HG02798 (cell line): ENCODE results near the gene RAC2.

Experiments used
- ATAC-seq: cut with Tn5 transposase; IDR thresholded peaks from one replicate; pipeline ENCODE4 v1.9.1; 2021; ENCODE audit warnings: mild to moderate bottlenecking; ENCODE audit not compliant: unreplicated experiment, poor library complexity

The RAC2 gene

DNA sequence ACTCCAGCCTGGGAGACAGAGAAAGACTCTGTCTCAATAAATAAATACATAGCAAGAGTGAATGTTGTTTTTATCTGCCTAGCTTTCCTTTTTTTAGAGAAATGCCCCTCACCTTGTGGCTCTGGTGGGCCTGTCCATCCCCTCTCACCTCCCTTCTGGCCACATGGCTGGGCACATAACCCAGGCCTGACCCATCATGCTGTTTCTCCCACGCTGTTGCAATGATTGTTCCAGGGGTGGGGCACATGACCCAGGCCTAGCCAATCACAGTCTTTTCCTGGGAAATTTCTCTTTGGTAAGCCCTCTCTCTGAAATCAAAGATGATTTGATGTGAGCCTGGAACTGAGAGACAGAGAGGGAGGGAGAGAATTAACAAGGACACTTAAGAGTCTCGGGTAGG is 32.7 kb upstream of the RAC2 start:
- no peak for ATAC-seq

DNA sequence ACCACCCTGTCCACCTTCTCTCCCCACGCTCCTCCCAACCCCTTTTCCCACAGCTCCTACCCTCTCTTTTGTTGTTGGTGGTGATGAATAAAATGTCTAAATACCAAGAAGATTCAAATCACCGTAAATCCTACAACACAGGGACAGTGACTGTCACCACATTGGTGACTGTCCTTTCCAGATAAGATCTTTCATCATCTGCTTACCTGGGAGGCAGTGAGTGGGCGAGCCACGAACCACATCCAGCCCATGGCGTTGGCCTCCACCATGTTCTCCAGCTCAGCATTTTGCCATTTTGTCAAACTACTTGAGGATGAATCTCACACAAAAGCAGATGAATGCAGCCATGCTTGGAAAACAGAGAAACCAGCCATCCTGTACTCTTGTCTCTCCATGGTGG is 31.6 kb upstream of the RAC2 start:
- ATAC-seq, result no peak

DNA sequence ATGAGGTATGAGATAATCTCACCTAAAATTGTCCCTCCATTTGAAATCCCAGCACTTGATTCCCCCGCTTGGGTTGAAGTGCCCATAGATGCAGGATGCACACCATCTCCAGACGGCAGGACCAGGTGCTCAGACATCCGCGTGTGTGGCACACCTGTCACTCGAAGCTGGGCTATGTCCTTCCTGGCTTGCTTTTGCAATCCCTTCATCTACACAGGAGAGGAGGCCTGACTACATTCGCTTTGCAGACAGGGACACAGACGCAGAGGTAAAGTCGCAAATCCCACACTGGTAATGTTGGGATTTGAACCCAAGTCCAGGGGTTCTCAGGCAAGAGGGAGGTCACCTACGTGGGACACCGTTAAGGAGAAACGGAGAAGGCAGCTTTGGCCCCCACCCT is 31.1 kb upstream of the RAC2 start:
- no peak for ATAC-seq

DNA sequence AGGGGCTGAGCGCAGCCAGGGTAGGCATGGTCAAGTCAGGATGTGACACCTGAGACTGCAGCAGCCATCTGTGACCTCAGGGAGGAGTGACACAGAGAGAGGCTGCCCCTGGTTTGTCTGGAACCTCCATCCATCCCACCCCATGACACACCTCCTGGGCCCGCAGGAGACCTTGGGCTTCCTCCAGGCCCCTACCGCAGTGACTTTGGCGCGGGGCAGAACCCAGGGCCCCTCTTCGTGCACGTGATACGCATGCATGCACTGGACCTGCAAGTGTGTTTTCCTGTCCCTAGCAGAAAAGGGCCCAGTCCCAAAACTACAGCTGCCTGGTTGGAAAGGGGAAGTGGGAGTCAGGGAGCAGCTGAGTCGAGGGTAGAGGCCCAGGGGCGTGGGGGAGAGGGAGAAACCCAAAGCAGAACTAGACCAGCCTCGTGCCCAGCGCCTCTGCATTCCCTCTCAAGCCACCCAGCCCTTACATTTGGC is 30.4 kb upstream of the RAC2 start:
- peak; percentile 37 for ATAC-seq

DNA sequence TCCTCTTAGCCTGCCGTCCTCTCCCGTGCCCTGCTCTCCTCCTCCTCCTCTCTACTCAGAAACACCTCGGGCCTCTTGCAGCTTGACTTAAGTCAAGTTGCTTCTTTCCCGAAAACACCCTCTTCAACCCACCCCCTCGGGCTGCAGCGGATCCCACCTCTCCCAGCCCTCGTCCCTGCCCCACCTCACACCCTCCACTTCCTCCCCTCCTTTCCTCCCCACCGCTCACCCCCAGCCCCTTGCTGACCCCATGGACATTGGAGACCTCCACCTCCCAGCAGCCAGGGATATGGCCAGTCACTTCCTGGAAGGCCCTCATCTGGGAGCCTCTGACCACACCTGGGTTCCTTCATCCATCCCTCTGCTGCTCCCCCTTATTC is 29.8 kb upstream of the RAC2 start:
- no peak for ATAC-seq

DNA sequence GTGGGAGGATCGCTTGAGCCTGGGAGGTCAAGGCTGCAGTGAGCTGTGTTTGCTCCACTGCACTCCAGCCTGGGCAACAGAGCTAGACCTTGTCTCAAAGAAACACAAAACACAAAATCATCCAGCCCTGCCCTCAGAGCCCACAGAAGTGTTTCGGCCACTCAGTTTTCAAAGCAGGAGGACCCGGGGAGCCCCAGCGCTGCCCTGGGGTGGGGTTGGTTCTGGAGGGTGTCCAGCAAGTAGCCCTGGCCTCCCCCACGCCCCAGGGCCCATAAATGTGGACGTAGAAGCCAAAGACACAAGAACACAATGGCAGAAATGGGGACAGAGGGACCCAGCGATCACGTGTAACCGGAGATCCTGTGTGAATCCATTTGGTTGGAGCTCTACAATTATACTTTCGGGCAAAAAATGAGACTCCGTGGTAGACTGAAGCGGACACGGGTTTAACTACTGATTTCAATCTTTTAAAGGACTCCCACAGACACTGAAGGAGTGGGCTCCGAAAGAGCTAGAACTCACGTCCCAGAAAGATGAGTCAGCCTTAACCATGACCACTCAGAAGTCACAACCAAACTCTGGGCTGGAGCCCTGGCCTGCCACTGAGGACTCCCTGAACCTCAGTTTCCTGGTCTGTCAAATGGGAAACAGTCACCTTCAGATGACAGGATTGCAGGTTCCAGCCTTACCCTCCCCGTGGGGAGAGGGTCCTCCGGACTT is 29.2 kb upstream of the RAC2 start:
- peak; percentile 51 for ATAC-seq

DNA sequence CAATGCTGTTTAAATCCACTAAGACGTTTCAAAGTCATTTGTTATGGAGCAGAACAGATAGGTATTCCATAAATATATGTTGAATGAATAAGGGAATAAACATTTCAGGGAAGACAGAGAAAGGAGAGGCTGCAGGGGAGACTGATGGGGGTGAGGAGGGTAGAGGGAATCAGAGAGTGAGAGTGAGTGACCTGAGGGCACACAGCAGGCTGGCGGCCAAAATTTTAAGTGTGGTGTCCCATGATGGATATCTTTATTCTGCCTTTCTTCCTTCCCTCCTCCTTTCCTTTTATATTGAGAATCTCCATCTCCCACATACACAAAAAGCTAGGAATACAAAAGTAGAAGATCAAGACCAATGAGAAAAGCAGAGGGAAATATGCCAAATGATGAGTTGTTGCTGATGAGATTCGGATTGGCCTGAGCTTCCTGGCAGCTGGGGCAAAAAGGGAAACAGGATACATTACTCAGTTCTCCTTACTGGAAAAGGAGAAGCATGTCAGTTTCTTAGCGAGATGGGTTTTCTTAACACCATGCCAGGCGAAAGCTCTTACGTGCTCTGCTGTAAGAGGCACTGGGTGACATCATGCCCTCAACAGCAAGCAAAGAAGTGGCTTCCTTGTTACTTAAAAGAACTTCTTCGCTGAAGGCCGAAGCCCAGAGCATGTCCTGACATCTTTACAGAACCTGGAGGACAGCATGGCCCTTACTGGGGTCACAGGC is 27.0 kb upstream of the RAC2 start:
- ATAC-seq, result no peak

DNA sequence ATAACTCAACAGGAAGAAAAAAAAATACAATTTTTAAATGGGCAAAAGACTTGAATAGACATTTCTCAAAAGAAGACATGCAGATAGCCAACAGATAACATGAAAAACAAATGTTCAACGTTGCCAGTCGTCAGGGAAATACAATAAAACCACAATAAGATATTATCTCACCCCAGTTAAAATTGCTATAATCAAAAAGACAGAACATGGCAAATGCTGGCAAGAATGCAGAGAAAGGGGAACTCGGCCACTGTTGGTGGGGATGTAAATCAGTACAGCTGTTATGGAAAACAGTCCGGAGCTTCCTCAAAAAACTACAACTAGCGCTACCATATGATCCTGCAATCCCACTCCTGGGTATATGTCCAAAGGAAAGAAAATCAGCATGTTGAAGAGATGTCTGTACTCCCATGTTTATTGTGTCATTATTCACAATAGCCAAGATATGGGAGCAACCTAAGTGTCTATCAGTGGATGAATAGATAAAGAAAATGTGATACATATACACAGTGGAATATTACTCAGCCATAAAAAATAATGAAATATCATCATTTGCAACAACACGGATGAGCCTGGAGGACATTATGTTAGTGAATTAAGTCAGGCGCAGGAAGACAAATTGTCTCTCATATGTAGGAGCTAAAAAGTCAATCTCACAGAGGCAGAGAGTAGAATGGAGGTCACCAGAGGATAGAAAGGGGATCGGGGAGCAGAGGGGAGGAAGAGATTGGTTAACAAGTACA is 26.0 kb upstream of the RAC2 start:
- ATAC-seq, result no peak

DNA sequence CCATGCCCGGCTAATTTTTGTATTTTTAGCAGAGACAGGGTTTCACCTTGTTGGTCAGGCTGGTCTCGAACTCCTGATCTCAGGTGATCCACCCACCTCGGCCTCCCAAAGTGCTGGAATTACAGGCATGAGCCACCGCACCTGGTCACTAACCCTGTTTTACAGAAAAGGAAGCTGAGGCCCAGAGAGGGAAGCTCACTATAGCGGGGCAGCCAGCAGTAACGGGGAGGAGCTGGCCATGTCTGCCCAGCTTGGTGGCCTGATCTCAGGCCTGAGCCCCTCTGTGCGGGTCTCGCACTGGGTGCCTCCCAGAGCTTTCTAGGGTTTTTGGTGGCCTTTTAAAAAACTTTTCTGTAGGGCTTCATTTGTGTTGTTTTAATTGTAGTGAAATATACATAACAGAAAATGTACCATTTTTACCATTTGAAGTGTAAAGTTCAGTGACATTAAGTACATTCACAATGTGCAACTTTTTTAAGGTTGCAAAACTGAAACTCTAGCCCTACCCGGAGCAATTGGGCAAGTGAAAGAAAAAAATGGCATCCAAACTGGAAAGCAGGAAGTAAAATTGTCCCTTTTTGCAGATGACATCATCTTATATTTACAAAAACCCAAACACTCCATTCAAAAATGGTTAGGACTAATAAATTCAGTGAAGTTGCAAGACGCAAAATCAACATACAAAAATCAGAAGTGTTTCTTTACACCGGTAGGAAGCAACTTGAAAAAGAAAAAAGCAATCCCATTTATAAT is 23.8 kb upstream of the RAC2 start:
- ATAC-seq, result no peak

DNA sequence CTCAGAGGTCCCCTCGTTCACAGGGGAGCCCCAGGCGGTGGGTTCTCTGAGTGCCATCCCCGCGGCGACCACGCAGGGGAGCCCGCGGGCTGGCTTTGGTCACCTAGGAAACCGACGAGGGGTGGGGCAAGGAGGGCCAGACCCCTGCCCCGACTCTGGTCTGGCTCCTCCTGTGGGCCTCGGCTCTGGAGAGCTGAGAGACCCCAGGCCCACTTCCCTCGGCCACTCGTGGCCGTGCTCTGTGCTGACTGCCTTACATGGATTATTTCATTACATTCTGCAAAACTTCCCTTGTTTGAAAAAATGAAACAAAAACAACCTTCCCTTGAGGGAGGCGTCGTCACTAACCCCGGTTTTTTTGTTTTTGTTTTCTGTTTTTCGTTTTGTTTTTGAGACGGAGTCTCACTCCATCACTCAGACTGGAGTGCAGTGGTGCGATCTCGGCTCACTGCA is 23.1 kb upstream of the RAC2 start:
- peak; percentile 88 for ATAC-seq

DNA sequence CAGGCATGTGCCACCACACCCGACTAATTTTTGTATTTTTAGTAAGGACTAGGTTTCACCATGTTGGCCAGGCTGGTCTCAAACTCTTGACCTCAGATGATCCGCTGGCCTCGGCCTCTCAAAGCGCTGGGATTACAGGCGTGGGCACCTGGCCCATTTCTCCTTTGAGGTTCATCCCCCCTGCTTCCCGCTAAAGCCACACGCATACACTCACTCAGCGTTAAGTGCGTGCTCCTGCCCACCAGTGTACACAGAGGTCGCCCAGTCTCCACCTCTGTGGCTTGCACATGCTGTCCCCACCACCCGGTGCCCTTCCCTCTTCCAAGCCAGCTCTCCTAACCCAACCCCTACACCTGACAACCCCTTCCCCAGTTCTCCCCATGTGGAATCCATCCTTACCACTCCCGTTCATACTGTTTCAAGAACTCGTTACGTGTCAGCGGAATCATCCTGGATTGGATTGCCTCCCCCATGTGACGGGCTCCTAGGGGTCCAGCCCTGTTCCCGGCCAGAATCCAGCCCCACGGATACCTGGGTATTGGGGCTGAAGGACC is 22.6 kb upstream of the RAC2 start:
- peak; percentile 12 for ATAC-seq

DNA sequence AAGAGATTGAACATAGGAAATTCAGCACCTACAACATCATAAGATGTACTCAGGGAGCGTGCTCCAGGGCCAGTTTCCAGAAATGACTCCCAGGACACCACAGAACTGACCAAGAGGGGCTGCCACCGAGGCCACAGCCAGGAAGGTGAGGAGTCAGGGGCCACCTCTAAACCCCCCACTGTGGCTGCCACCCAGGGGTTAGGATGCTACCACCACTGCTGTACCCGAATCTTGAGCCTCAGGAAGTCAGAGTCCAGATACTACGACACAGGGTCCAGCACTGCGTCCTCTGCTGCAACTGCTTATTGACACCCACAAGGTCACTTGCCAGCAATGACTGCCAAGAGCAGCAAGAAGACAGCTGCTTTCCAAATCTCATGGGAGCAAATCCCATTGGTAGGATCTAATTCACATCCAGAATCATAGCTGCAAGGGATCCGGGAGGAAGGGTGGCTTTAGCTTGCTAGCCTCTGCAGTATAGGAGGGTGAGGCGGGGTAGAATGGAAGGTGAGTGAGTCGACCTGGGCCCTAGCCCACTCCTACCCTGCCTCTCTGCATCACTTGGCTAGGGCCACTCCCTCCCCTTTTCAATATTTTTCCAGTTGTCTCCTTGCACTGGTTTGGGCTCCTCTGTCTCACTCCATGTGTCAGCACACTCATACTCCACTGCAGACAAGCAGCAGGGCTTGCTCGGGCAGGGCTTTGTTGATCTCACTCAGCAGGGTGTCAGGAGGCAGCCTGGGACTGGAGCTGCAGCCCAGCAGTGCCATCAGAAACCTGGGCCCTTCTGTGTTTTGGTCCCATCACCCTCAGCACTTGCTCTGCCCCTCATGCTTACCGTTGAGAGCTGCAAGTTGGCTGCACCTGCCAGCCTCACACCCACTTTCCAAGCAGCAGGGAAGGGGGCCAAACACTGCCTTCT is 20.2 kb upstream of the RAC2 start:
- no peak for ATAC-seq

DNA sequence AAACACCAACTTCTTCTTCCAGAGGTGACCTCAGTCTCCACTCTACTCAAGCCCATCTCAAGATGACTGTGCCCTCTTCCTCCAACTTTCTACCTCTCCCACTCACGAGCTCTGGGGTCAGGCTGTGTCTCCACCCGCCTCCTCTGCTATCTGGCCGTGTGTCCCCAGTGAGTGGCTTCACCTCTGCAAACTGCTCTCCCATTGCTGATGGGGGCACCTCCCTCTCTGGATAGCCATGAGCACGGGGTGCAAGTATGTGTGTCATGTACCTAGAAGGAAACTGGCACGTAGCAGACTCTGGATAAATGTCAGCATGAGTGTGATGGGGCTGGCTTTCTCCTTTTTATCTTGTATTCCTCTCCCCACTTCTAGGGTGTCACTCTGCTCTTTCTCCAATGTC is 18.3 kb upstream of the RAC2 start:
- ATAC-seq, result no peak

DNA sequence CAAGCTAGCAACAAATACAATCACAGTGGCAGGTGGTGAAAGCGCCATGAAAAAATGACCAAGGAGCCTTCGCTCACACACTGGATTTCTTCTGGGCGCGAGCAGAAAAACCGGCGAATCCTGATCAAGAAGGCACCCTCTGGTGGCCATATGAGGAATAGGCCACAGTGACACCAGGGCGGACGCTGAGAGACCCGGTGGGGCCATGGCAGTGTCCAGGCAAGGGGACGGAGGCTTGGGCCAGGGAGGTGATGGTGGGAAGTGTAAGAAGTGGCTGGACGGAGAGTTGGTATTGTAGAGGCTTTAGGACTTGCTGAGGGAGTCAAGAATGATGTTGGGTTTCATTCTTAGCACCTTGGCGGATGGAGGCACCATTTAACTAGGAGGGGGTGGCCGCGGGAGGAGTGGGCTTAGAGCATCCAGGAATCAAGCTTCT is 16.9 kb upstream of the RAC2 start:
- no peak for ATAC-seq

DNA sequence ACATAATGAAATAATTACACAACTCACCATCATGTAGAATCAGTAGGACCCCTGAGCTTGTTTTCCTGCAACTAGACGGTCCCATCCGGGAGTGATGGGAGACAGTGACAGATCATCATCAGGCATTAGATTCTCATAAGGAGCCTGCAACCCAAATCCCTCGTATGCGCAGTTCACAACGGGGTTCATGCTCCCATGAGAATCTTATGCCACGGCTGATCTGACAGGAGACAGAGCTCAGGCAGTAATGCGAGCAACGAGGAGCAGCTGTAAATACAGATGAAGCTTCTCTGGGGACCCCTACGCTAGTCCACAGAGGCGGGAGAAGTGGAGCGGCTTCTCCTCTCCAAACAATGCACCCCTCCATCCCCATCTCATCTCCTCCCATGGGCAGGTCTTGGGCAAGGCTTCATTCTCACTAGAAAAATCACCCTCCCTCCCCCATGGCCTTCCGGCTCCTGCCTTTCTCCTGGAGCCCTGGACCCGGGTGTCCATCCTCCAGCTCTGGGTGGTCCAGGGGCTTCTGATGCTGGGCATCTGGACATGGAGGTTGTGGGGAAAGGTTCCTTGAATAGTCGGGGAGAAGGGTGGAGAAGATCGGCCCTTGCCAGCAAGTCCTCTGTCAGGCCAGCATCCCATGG is 16.2 kb upstream of the RAC2 start:
- no peak for ATAC-seq

DNA sequence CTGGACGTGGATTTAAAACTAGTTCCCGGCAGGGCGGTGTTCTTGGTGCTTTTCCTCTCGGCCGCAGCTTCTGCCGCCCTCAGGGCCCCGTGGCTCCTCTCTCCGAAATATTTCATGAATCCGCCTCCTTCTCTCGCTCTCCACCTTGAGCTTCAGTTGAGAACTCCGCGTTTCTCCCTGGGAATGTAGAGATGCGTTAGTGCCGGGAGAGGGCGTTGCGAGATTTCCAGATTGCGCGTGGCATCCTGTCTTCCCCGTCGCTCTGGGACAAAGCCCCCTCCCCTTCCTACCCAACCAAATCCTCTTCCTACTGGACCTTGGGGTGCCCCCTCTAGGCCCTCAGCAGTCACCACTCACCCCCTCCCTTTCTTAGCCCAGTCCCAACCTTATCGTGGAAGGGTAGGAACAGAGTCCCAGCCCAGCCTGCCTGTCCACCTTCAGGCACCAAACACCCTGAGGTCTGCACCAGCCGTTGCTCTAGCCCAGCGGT is 15.5 kb upstream of the RAC2 start:
- no peak for ATAC-seq

DNA sequence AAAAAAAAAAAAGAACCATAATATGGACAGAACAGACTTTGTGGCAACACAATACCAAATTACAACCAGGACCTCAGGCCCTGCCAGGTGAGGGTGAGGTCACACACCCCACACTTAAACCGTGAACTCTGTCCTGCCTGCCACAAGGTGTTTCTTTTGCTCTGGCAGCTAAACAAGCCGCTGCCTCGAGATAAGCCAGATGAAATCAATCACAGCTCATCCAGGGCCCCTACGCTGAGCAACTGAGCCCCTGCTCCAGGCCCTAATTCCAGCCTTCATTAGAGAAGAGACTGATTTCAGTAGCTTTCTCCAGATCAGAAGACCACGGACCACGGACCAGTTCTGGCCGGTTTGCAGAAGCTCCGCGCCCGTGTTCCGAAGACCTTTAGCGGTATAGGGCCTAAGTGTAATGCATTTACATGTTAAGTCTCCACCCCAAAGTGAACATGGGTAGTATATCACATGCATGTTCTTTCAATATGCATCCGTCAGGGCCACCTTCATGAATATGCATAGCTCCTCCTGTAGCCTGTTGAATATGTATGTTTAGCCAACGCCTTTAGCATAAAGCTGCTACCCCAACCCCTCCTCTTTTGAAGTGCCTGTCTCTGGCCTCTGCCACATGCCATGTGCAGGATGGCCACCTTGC is 14.8 kb upstream of the RAC2 start:
- ATAC-seq, result no peak
